GM21360 (cell line): ENCODE results near the gene UNC5B.

Source experiments
- ATAC-seq: cut with Tn5 transposase; IDR thresholded peaks from one replicate; pipeline ENCODE4 v1.9.1; 2021; ENCODE audit warnings: mild to moderate bottlenecking, moderate library complexity; ENCODE audit not compliant: unreplicated experiment

UNC5B gene

GRCh38 chr10:71212318-71213126 lies at the start of gene UNC5B:
UNC5B (plus strand) TSS chr10:71212570; CDS start chr10:71212986, 416 bp downstream.
- ATAC-seq, result no peak

DNA sequence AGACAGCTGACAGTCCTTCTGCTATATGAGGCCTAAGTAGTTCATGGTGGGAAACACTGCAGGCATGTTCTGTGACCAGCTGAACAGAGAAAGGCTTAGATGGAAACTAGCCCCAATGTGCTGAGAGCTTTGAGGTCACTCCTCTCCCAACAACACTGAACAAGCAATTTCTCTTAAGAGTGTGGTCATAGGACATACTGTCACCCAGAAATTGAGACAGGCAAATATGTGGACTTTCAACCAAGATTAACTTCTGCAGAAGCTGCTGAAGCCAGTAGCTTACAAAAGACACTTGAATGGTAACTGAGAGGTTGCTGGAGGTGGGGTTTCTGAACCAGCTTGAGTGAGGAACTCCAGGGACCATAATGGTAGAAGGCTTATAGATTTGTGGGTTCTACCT lies 38.9 kb upstream of the UNC5B start:
- no peak for ATAC-seq

GRCh38 chr10:71176661-71177060 lies 35.7 kb upstream of the UNC5B start:
- no peak for ATAC-seq

- ATAC-seq, result no peak
These were observed 34.6 kb upstream of the UNC5B start for GRCh38 chr10:71177651-71178199.

- no peak for ATAC-seq
These were observed 33.5 kb upstream of the UNC5B start for GRCh38 chr10:71178880-71179279.

DNA sequence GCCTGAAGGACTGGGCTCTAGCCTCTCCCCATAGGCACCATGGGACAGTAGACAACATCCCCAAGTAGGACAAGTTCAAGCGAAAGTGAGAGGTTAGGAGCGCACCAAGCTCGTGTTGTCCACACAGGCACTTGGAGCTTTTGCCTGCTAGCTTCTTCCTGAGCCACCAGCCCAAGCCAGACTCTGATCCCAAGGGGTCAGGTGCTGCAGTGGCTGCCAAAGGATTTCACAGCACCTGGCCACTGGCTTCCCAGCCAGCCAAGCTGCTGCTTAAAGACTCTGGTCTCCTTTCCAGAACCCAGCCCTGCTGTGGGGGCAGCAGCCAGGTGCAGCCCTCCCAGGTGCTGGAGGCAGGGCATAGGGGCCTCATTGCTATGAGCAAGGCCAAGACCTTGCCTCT lies 33.0 kb upstream of the UNC5B start:
- ATAC-seq, result no peak

DNA sequence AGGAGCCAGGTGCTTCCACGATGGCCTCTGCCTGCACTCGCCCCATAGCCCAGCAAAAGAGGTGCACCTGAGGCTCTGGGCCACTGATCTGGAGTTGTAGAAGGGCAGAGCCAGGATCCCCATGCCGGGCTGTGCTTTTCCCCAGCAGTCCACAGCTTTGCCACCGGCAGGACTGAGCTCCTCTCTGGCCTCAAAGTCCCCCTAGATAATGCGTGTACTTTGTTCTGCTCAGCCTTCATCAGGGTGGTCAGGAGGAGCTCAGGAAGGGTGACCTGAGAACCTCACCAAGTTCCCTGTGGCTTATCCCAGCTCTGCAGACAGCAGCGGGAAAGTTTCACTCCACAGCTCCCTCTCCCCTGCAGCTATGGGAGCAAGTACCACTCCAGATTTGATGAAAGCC lies 27.9 kb upstream of the UNC5B start:
- ATAC-seq, result no peak

DNA sequence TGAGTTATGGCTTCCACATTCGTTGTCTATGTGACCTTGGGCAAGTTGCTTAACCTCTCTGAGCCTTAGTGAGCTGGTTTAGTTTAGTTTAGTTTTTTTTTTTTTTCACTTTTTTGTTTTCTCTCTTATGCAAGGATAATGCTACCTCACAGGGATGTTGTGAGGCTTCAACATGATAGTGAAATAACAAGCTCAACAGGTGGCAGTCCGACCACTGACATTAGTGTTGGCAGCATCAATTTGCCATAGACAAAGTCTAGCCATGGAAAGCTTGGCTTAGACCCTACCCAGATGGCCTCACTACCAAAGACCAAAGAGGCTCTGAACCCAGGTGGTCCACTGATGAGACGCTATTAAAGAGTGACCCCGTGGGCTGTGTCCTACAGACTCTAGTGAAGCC lies 27.2 kb upstream of the UNC5B start:
- ATAC-seq, result no peak

GRCh38 chr10:71187197-71187596 lies 25.2 kb upstream of the UNC5B start:
- ATAC-seq, result no peak

GRCh38 chr10:71187600-71187999 lies 24.8 kb upstream of the UNC5B start:
- ATAC-seq, result no peak

- ATAC-seq, result no peak
These were observed 24.2 kb upstream of the UNC5B start for GRCh38 chr10:71188201-71188600.

- no peak for ATAC-seq
These were observed 21.4 kb upstream of the UNC5B start for GRCh38 chr10:71191019-71191418.

- ATAC-seq, result no peak
These were observed 20.8 kb upstream of the UNC5B start for GRCh38 chr10:71191551-71192076.

GRCh38 chr10:71193516-71193915 lies 18.9 kb upstream of the UNC5B start:
- ATAC-seq, result no peak

DNA sequence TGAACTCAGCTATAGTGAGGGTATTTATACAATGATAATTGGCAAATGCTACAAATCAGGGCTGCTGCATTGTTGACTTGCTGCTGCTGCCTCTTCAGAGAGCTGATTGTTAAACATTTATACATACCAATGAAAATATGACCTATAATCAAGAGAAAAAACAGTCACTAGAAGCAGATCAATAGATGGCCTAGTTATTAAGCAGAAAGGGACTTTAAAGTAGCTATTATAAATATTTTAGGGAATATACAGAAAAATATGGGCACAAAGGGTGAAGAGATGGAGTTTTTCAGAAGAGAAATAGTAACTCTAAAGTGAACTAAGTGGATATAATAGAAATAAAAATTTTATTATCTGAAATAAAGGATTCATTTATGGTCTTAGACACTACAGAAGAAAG lies 14.4 kb upstream of the UNC5B start:
- ATAC-seq, result no peak

- ATAC-seq, result no peak
These were observed 10.5 kb upstream of the UNC5B start for GRCh38 chr10:71201849-71202248.

DNA sequence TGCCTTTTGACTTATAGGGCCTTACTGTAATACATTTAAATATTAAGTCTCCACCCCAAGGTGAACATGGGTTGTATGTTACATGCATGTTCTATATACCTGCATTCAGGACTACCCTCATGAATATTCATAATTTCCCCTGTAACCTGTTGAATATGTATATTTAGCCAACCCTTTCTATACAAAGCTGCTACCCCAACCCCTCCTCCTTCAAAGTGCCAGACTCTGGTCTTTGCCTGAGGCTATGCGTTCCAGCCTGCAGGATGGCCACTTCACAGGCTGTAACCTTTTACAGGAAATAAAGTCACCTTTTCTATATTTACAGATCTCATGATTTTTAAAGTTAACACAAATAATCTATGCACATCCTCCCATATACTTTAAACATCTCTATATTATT lies 10.1 kb upstream of the UNC5B start:
- no peak for ATAC-seq

DNA sequence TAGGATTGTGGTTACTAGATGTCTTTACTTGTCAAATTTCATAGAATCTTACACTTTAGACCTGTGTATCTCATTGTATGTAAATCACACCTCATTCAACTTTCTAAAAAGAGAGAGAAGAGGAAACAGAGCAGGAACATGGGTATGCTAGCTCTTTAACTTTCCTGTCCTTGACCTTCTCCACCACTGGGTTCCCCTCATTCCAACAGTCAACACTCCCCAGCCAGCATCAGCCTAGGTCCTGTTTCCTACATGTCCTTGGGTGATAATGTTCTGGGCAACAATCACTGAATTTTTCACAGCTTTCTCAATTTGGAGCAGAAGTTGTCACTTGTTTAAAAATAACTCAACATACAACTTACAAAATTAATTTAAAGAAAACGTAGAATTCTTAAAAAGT lies 9.2 kb upstream of the UNC5B start:
- ATAC-seq, result no peak

GRCh38 chr10:71203716-71204115 lies 8.7 kb upstream of the UNC5B start:
- ATAC-seq, result no peak

DNA sequence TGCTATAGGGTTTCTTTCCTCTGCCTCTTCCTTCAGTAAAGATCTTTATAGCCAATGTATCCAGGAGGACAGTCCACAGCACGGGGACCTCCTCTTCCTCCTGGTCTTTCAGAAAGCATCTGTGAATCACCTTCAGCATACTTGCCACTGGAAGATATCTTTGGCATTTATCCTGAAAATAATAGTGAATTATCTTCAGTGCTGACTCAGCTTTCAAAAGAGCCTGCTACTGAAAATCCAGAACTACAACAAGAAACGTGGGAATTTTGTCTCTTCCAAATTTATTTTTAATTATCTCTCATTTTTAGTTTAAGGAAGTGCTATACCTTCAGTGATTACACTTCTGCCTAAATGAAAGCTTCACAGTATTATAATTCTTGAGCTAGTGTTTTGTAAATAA lies 7.6 kb upstream of the UNC5B start:
- ATAC-seq, result no peak

- no peak for ATAC-seq
These were observed 6.9 kb upstream of the UNC5B start for GRCh38 chr10:71205468-71205867.

DNA sequence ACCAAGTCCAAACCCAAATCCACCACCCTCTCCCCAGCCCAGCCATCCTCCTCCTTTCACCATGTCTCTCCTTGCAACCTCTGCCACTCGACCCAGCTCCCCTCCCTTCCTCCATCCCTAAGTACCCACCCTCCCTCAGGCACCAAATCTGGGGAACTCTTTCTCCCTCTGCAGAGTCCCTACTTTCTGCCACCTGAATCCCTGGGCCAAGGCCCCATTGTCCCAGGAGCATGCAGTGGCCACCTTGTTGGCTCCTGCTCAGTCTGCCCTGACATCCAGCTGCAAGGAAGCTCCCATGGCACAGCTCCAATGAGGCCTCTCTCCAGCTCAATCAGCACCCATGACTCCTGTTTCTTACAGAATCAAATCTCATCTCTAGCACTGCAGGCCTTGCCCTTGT lies 5.5 kb upstream of the UNC5B start:
- ATAC-seq, result no peak

DNA sequence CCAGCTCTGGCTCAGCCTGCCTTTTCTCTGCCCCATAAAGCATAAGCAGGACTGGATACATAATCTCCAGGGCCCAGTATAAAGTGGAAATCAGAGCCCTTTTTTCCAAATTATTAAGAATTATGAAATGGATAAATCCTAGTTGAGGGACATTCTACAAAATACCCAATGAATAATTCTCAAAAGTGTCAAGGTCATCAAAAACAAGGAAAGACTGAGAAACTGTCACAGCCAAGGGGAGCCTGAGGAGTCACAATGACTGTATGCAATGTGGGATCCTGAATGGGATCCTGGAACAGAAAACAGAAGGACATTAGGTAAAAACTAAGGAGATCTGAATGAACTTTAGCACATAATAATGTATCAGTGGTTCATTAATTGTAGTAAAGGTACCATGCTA lies 4.8 kb upstream of the UNC5B start:
- no peak for ATAC-seq
